AG04449 (cell line): ENCODE data around the gene CAPN2.

Source experiments
- CTCF ChIA-PET: fragments of 350-600 bp; formaldehyde crosslinking; extraction: SDS; loops from one replicate; lab custom pipeline; 2021; ENCODE audit warnings: antibody characterized with exemption; lab: Yijun Ruan, JAX
- POLR2A ChIA-PET: fragments of 400-600, 350-600 bp; formaldehyde crosslinking; extraction: SDS; loops from one replicate; lab custom pipeline; 2020; ENCODE audit warnings: antibody characterized with exemption, inconsistent platforms; lab: Yijun Ruan, JAX
- DNase-seq: peaks from one replicate; pipeline ENCODE4 v3.0.0-alpha.2; 2010; ENCODE audit warnings: low read depth, low spot score
- H3K4me3 ChIP-seq: 2 replicates; pipeline ENCODE4 v1.5.1; 2011; ENCODE audit warnings: low read depth, mild to moderate bottlenecking, control low read depth, low read length
- TF ChIP-seq, protein P1 (sequence below): IDR thresholded peaks from one replicate; pipeline ENCODE4 v1.5.1; 2011; ENCODE audit warnings: mild to moderate bottlenecking, moderate library complexity, low read length, control low read depth, inconsistent platforms; ENCODE audit not compliant: insufficient read depth; ENCODE audit errors: missing control alignments

The CAPN2 gene

DNA sequence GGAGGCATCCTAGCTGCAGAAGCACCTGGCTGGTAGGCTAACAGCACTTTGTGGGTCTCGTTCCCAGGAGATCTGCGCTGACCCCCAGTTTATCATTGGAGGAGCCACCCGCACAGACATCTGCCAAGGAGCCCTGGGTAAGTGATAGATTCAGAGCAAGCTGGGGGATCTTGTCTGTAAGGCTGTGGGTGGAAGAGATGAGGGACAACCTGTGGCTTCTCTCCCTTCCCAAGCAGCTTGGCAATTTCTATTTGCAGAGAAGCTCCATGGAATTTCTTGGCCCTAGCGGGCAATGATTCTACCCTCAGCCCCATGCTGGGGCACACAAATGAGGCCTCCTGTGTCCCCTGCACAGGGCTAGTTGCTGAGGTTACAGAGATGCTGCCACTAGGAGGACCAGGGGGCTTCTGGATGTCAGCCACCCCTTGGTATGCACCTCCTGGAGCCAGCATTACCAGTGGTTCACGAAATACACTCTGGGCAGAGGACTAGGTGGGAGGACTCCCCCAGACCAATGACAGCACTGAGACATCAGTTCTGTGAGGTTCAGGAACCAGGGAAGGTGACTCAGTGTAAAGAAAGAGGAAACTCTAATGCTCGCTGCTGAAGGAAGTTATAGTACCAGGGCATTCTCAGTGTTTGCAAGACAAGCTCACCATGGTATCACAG, 5.5 kb downstream of the CAPN2 start:
- no peak overlapping the region for H3K4me3 ChIP-seq
- TF ChIP-seq, protein P1, sequence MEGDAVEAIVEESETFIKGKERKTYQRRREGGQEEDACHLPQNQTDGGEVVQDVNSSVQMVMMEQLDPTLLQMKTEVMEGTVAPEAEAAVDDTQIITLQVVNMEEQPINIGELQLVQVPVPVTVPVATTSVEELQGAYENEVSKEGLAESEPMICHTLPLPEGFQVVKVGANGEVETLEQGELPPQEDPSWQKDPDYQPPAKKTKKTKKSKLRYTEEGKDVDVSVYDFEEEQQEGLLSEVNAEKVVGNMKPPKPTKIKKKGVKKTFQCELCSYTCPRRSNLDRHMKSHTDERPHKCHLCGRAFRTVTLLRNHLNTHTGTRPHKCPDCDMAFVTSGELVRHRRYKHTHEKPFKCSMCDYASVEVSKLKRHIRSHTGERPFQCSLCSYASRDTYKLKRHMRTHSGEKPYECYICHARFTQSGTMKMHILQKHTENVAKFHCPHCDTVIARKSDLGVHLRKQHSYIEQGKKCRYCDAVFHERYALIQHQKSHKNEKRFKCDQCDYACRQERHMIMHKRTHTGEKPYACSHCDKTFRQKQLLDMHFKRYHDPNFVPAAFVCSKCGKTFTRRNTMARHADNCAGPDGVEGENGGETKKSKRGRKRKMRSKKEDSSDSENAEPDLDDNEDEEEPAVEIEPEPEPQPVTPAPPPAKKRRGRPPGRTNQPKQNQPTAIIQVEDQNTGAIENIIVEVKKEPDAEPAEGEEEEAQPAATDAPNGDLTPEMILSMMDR, result no peak
- no peak for DNase-seq
- ChIA-PET CTCF (interaction anchor here (1.0 to 4.0 kb wide), 6 partner anchors 9 to 333 kb away, joined by 3 to 36 read pairs (median 4); no protein-coding TSS in a partner anchor), POLR2A (interaction anchor here (1.1 to 2.3 kb wide), 3 partner anchors 8 to 17 kb away, joined by 3 to 15 read pairs (median 3); no protein-coding TSS in a partner anchor)

DNA sequence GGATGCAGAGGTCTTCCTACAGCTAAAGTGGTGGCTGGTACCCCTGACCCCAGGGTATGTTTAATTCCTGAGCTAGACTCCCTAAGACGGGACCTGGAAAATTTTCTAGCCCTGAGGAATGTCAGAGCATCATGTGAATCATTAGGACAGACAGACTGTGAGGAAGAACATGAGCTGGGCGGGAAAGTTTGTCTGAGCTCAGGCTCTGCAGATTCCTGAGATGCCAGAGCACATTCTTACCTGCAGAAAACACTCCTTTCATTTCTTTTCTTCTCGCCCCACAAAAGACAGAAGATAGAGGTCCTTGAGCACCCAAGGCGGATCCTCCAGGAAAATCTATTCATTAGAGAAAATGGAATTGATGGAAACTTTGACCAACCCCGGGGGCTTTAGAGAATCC, 6.5 kb downstream of the CAPN2 start:
- POLR2A ChIA-PET, result interaction anchor here (0.9 to 2.3 kb wide), 4 partner anchors 9 to 20 kb away, joined by 3 to 15 read pairs (median 5); no protein-coding TSS in a partner anchor

DNA sequence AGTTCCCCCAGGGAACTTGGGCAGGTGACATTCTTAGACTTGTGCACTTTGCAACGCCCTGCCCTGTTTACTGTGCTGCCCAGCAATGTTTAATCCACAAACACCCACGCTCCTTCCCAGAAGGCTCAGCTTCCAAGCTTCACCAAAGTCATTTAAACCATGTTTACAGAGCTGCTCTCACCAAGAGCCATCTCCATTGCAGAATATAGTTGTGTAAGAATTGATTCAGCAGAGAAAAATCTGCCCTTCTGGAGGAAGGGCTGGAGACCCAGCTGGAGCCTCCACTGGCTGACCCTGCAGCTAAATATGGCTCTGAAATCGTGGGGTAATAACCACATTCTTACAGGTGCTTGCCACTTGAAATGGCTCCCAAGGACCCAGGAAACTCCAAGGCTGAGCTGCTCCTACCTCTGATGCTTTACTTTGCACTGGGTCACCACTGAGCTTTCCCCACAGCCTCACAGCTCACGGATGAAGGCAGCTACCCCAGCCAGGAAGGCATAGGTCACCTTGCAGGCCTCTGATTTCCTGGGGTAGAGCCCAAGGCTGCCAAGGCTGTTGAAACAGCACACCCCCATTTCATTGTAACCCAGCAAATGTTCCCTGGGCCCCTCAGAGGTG, 8.7 kb downstream of the CAPN2 start:
- TF ChIP-seq, protein P1, result no peak
- DNase-seq, result no peak
- CTCF ChIA-PET, result interaction anchor here (1.1 to 2.2 kb wide), 5 partner anchors 9 to 28 kb away, joined by 4 to 19 read pairs (median 6); partner anchors contain the start of gene CAPN2
- POLR2A ChIA-PET, result interaction anchor here (0.7 to 1.9 kb wide), 4 partner anchors 9 to 20 kb away, joined by 3 to 7 read pairs (median 4); no protein-coding TSS in a partner anchor
- H3K4me3 ChIP-seq, result no peak overlapping the region

More for the DNA sequence above, 6.5 kb downstream of the CAPN2 start:
- no peak for DNase-seq
- CTCF ChIA-PET, result interaction anchor here (1.0 to 4.0 kb wide), 5 partner anchors 9 to 332 kb away, joined by 3 to 36 read pairs (median 5); no protein-coding TSS in a partner anchor
- TF ChIP-seq, protein P1, result no peak
- no peak overlapping the region for H3K4me3 ChIP-seq

GRCh38 chr1:223721658-223722607, 9.6 kb downstream of the CAPN2 start:
- CTCF ChIA-PET, result interaction anchor here (0.6 to 3.6 kb wide), 5 partner anchors 10 to 567 kb away, joined by 3 to 23 read pairs (median 9); partner anchors contain the start of gene CAPN2
- H3K4me3 ChIP-seq, result no peak overlapping the region
- POLR2A ChIA-PET, result interaction anchor here (0.9 to 1.9 kb wide), 3 partner anchors 8 to 21 kb away, joined by 4 to 7 read pairs (median 5); no protein-coding TSS in a partner anchor
- TF ChIP-seq, protein P1, result no peak
- no peak for DNase-seq

- TF ChIP-seq, protein P1, result no peak
- ChIA-PET POLR2A (interaction anchor here (2.8 kb wide), 1 partner anchor 10 kb away, joined by 8 read pairs; no protein-coding TSS in a partner anchor), CTCF (interaction anchor here (1.2 to 3.6 kb wide), 5 partner anchors 10 to 27 kb away, joined by 3 to 23 read pairs (median 4); partner anchors contain the start of gene CAPN2)
- H3K4me3 ChIP-seq, result no peak overlapping the region
- DNase-seq, result no peak
Observed at GRCh38 chr1:223723351-223723904, 11.1 kb downstream of the CAPN2 start.
